Choroid plexus epithelial cell (primary cell): Measurements from ENCODE around the gene COL5A2.

Experiments used
- DNase-seq: peaks from one replicate; pipeline ENCODE4 v3.0.0-alpha.2; 2010; ENCODE audit warnings: low read depth
- H3K4me3 ChIP-seq: 2 replicates; pipeline ENCODE4 v1.5.1; 2011; ENCODE audit warnings: low read depth, mild to moderate bottlenecking, control low read depth, low read length, moderate library complexity
- TF ChIP-seq, protein P1 (sequence below): conservative IDR thresholded peaks from 2 replicates; pipeline ENCODE4 v1.5.1; 2011; ENCODE audit warnings: low read depth, mild to moderate bottlenecking, control low read depth, inconsistent platforms, low read length, moderate library complexity

The COL5A2 gene

DNA sequence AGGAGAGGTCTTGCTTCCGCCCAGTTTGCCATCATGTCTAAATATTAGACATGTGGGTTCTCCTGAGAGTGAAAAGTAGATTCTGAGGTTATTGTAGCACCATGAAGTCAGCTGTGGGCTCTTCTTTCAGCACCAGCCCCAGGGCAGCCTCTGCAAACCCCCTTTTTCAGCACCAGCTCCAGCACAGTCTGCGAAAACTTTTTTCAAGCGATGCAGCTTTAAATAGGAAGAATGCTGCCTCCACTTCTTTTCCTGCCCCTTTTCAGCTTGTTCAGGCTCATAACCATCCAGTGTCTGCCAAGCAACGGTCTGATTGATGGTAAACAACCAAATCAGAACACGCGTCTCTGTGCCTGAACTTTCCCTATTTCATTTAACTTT lies at the start of gene COL5A2:
Gene COL5A2, minus strand, starts transcription at position 192 of the 381 bp plus-strand sequence. Its CDS starts 157 bp downstream, at position 35.
- H3K4me3 ChIP-seq, result peak within 1 kb of the TSS; percentile 82
- DNase-seq, result peak; percentile 98
- TF ChIP-seq, protein P1, sequence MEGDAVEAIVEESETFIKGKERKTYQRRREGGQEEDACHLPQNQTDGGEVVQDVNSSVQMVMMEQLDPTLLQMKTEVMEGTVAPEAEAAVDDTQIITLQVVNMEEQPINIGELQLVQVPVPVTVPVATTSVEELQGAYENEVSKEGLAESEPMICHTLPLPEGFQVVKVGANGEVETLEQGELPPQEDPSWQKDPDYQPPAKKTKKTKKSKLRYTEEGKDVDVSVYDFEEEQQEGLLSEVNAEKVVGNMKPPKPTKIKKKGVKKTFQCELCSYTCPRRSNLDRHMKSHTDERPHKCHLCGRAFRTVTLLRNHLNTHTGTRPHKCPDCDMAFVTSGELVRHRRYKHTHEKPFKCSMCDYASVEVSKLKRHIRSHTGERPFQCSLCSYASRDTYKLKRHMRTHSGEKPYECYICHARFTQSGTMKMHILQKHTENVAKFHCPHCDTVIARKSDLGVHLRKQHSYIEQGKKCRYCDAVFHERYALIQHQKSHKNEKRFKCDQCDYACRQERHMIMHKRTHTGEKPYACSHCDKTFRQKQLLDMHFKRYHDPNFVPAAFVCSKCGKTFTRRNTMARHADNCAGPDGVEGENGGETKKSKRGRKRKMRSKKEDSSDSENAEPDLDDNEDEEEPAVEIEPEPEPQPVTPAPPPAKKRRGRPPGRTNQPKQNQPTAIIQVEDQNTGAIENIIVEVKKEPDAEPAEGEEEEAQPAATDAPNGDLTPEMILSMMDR, result no peak

DNA sequence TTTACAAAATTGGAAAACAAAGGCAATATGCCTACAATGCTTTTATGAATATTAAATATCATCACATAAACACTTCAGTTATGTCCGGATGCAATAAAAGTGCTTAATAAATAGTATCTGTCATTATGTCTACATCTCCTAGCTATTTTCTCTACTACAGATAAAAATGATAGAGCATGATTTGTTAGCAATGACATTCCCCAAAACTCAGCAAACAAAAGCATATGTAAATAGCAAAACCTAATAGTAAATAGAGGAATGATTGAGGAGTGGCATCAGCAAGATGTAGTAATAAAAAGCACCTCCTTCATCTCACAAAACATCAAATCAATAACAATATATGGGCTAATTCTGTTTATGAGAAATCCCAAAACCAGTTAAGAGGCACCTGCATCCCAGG lies 46.5 kb upstream of the COL5A2 start:
- TF ChIP-seq, protein P1, result no peak
- DNase-seq, result no peak
- no peak overlapping the region for H3K4me3 ChIP-seq

DNA sequence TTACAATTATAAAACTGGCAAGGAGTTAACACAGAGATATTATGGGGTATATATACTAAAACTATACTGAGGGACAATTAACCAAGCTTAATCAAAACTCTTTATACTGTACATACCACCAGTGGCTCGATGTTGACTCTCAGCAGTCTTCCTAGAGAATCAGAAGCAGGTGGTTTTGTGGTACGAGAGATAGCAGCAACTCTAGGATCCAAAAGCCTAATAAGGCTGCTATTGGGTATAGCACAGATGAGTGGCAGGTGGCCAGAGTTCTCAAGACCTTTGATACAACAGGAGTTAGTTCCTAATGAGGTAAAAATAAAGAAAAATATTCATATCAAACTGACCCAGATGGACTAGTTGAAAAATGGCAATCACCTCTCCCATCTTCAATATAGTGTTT lies 45.5 kb upstream of the COL5A2 start:
- no peak overlapping the region for H3K4me3 ChIP-seq
- TF ChIP-seq, protein P1, result no peak
- no peak for DNase-seq

DNA sequence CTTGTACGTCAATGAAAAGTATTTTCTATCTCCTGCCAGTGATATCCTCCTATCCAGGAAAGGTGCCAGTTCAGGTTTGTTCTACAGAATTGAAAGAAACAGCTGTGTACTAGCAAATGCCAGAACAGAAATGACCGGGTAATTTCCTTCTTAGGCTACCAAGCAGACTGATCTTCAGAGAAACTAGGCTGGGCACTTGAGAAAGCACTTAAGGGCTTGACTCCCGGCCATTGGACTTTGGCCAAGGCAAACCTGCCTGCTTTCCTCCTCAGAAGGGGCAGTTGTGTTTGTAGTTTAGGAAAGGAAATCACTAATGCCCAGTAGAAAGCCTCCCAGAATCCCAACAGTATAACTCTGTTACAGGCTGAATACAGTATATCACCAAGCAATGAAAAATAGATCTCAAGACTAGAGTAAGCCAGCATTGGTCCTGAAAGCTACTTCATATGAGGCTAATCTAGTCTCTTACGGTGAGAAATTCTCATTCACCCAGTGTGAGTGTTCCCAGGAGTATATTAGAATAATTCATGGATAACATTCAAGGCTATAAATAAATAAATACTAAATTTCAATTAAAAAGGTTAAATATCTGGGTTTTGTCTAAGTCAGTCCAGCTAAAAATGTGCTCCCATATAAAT lies 43.0 kb upstream of the COL5A2 start:
- TF ChIP-seq, protein P1, result no peak
- peak; percentile 54 for DNase-seq
- H3K4me3 ChIP-seq, result no peak overlapping the region

DNA sequence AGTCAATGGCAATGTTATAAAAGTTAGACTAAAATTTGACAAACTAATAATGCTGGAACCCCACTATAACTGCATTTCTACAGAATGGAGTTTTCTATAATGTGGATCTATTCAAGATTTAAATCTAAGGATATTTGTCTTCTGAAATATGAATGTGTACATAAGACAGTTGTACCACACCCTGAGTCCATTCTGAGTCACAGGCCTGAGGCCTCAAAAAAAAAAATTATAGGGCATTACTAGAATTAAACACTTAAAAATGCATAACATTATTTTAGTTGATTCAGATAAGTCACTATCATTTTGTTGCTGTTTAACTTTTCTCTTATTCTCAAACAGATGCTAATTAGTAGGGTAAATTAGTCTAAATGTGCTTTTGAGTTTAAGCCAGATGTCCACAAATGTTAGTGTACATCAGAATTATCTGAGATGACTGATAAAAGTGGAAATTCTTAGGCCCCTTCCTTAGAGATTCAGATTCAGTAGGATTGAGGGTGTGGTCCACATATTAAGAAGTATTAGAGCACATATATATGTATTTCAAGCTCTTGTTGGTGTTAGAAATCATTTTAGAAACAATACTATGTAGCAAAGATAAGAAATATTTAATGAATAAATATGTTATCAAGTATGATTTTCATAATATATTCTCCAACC lies 42.4 kb upstream of the COL5A2 start:
- TF ChIP-seq, protein P1, result no peak
- DNase-seq, result peak; percentile 43
- H3K4me3 ChIP-seq, result no peak overlapping the region

DNA sequence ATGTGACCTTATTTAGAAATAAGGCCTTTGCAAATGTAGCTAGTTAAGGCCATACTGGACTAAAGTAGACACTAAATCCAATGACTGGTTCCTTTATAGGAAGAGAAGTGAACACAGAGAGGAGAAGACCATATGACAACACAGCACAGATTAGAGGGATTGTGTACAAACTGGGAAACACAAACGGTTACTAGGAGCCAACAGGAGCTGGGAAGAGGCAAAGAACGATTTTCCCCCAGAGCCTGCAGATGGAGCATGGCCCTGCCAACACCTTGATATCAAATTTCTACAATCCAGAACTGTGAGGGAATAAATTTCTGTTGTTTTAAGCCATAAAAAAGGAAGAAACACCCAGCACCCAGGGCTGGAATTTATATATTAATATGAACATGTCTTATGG lies 38.7 kb upstream of the COL5A2 start:
- no peak for DNase-seq
- H3K4me3 ChIP-seq, result no peak overlapping the region
- TF ChIP-seq, protein P1, result no peak

DNA sequence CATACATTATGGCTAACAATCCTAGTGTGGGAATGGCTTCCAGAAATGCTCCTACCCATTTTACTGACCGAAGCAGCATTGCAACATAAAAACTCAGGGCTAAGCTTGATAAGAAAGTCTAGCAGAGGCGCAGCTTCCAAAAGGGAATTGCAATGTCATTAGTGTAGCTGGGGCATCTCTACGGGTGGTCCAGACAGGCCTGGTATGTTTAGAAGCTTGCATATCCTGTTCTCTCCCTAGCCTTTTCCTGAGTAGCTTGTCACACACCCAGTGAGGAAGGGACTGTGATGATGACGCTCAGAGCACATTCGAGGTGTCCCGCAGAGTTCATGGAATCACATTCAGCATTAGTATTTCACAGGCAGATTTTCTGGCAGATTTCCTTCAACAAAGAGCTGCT lies 38.0 kb upstream of the COL5A2 start:
- TF ChIP-seq, protein P1, result no peak
- no peak overlapping the region for H3K4me3 ChIP-seq
- DNase-seq, result peak; percentile 92
